ENCODE measurements around the gene LAMA2.

Gene LAMA2

GRCh38 chr6:129215916-129216520 is 333.1 kb downstream of the LAMA2 start:
- no peak for DNase-seq (ENCODE audit: low spot score)

GRCh38 chr6:129217701-129218100 is 334.8 kb downstream of the LAMA2 start:
- DNase-seq (ENCODE audit: low spot score): no peak

GRCh38 chr6:129233458-129234134 is 350.7 kb downstream of the LAMA2 start:
- no peak for DNase-seq (ENCODE audit: low spot score)

GRCh38 chr6:129235167-129236000 is 352.4 kb downstream of the LAMA2 start:
- DNase-seq (ENCODE audit: low spot score): no peak

GRCh38 chr6:129236001-129236517 is 353.1 kb downstream of the LAMA2 start:
- DNase-seq (ENCODE audit: low spot score): no peak

GRCh38 chr6:129238991-129239390 is 356.1 kb downstream of the LAMA2 start:
- no peak for DNase-seq (ENCODE audit: low spot score)

- no peak for DNase-seq (ENCODE audit: low spot score)
These were observed 357.0 kb downstream of the LAMA2 start for GRCh38 chr6:129239825-129240491.

- DNase-seq (ENCODE audit: low spot score): no peak
These were observed 357.5 kb downstream of the LAMA2 start for GRCh38 chr6:129240492-129240853.

GRCh38 chr6:129242546-129242945 is 359.6 kb downstream of the LAMA2 start:
- DNase-seq (ENCODE audit: low spot score): no peak

- no peak for DNase-seq (ENCODE audit: low spot score)
These were observed 360.4 kb downstream of the LAMA2 start for GRCh38 chr6:129243377-129243776.

GRCh38 chr6:129248946-129249345 is 366.0 kb downstream of the LAMA2 start:
- DNase-seq (ENCODE audit: low spot score): no peak

- DNase-seq (ENCODE audit: low spot score): peak; percentile 43
These were observed 368.9 kb downstream of the LAMA2 start for GRCh38 chr6:129251669-129252376.

- no peak for DNase-seq (ENCODE audit: low spot score)
These were observed 369.6 kb downstream of the LAMA2 start for GRCh38 chr6:129252377-129253071.

GRCh38 chr6:129253242-129253641 is 370.3 kb downstream of the LAMA2 start:
- DNase-seq (ENCODE audit: low spot score): no peak

GRCh38 chr6:129253727-129254126 is 370.8 kb downstream of the LAMA2 start:
- no peak for DNase-seq (ENCODE audit: low spot score)

- DNase-seq (ENCODE audit: low spot score): no peak
These were observed 374.3 kb downstream of the LAMA2 start for GRCh38 chr6:129257196-129257595.

- no peak for DNase-seq (ENCODE audit: low spot score)
These were observed 379.7 kb downstream of the LAMA2 start for GRCh38 chr6:129262661-129263060.

- no peak for DNase-seq (ENCODE audit: low spot score)
These were observed 380.2 kb downstream of the LAMA2 start for GRCh38 chr6:129263176-129263575.

- no peak for DNase-seq (ENCODE audit: low spot score)
These were observed 381.6 kb downstream of the LAMA2 start for GRCh38 chr6:129264480-129265045.

GRCh38 chr6:129267028-129267427 is 384.1 kb downstream of the LAMA2 start:
- DNase-seq (ENCODE audit: low spot score): no peak

GRCh38 chr6:129269076-129269475 is 386.1 kb downstream of the LAMA2 start:
- no peak for DNase-seq (ENCODE audit: low spot score)

All from cerebellar cortex (tissue), 1 donor.